ENCODE measurements around the gene CNEP1R1.

DNA sequence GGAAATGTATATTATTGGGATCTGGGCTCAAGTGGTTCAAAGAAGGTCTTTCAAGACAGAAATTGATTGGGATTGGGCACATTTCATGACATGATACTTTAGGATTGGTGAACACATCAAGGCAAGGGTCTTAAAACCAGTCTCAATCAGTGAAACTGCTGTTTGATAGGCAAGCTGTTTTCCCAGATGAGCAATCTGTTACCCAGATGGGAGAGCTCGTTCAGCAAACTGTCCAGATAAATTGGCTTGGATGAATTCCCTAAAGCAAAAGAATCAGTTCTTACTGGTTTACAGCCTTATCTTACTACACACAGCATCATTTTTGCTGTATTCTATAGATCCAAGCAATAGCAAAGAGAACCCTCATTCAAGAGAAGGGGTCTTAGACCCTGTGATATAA is 31.0 kb upstream of the CNEP1R1 start:
- TF ChIP-seq, protein P1, sequence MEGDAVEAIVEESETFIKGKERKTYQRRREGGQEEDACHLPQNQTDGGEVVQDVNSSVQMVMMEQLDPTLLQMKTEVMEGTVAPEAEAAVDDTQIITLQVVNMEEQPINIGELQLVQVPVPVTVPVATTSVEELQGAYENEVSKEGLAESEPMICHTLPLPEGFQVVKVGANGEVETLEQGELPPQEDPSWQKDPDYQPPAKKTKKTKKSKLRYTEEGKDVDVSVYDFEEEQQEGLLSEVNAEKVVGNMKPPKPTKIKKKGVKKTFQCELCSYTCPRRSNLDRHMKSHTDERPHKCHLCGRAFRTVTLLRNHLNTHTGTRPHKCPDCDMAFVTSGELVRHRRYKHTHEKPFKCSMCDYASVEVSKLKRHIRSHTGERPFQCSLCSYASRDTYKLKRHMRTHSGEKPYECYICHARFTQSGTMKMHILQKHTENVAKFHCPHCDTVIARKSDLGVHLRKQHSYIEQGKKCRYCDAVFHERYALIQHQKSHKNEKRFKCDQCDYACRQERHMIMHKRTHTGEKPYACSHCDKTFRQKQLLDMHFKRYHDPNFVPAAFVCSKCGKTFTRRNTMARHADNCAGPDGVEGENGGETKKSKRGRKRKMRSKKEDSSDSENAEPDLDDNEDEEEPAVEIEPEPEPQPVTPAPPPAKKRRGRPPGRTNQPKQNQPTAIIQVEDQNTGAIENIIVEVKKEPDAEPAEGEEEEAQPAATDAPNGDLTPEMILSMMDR (IDR thresholded peaks at IDR 0.05), result no peak
- TF ChIP-seq POLR2A (IDR thresholded peaks at IDR 0.05), result no peak
